Measurements from ENCODE around the gene SAMD7. TPM values are rescaled to one million over a fixed set of nuclear protein-coding genes. Genes with fewer than 3 reads are reported as not detected.

Gene SAMD7
- total RNA-seq, 1 donor from 2014 or later, result not detected

GRCh38 chr3:169867584-169868210, 43.7 kb upstream of the SAMD7 start:
- no peaks in the 10 kb centered on the region for H3K36me3 ChIP-seq (ENCODE audit: control insufficient read depth, insufficient read depth, low read length)
- H3K4me3 ChIP-seq (ENCODE audit: low read depth, low read length), result no peak overlapping the region
- TF ChIP-seq, protein P1, sequence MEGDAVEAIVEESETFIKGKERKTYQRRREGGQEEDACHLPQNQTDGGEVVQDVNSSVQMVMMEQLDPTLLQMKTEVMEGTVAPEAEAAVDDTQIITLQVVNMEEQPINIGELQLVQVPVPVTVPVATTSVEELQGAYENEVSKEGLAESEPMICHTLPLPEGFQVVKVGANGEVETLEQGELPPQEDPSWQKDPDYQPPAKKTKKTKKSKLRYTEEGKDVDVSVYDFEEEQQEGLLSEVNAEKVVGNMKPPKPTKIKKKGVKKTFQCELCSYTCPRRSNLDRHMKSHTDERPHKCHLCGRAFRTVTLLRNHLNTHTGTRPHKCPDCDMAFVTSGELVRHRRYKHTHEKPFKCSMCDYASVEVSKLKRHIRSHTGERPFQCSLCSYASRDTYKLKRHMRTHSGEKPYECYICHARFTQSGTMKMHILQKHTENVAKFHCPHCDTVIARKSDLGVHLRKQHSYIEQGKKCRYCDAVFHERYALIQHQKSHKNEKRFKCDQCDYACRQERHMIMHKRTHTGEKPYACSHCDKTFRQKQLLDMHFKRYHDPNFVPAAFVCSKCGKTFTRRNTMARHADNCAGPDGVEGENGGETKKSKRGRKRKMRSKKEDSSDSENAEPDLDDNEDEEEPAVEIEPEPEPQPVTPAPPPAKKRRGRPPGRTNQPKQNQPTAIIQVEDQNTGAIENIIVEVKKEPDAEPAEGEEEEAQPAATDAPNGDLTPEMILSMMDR (IDR thresholded peaks at IDR 0.05; ENCODE audit: insufficient read depth, low read length, severe bottlenecking), result no peak
- no peak for DNase-seq (ENCODE audit: low read depth)
- no peak for FAIRE-seq
- no peaks in the 10 kb centered on the region for H3K27me3 ChIP-seq (ENCODE audit: control insufficient read depth, insufficient read depth, low read length)

DNA sequence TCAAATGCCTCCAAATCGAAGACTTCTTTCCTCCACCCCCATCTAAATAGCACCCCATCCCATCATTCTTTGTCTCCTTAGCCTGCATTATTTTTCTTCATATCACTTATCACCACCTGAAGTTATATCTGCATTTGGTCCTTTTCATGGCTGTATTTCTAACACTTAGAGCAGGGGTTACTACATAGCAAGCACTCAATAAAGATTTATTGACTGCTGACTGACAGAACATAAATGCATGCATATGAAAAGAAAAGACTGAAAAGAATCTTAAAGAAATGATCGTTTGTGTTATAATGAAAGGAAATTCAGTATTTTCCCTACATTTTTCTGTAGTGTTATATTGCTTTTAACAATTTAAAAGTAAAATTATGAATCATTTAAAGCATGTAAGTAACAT, 43.0 kb upstream of the SAMD7 start:
- FAIRE-seq (no peak), DNase-seq (ENCODE audit: low read depth) (no peak)
- Histone ChIP-seq H3K36me3 (ENCODE audit: control insufficient read depth, insufficient read depth, low read length) (no peaks in the 10 kb centered on the region), H3K27me3 (ENCODE audit: control insufficient read depth, insufficient read depth, low read length) (no peaks in the 10 kb centered on the region), H3K4me3 (ENCODE audit: low read depth, low read length) (no peak overlapping the region)
- TF ChIP-seq, protein P1 (IDR thresholded peaks at IDR 0.05; ENCODE audit: insufficient read depth, low read length, severe bottlenecking), result no peak

DNA sequence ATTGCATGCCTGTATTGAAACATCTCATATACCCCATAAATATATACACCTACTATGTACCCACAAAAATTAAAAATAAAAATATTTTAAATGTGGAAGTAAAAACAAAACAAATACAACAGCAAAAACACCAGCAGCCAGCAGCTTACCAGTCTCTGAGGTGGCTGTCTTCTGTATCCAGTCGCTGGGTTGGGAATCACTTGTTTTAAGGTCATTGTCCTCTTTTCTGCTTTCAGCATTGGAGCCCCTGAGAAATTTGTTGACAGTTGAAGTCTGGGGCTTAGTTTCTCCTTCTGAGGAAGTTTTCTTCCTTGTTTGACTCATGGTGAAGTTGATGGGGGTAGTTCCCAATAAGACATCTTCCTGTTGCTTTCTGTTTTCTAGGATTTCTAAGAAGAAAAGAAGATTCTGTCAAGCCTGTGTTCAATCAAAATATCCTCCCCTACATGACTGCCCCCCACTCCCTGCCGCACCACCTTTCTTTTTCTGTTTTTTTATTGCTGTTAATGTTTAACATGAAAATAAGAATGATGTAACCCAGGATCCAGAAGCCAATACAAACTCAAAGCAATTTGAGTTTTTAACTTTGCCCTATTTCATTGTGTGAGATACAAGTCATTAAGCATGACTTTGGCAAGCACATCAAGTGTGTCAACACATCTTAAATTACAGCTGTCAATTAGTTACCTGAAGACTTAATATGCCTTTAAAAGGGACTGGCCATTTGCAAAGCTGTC, 41.7 kb upstream of the SAMD7 start, which contains the start of gene LRRC31:
Gene LRRC31, minus strand, starts transcription at position 452 of the 737 bp plus-strand sequence. Its CDS starts 128 bp downstream, at position 324.
- Histone ChIP-seq H3K4me3 (ENCODE audit: low read depth, low read length) (no peak within 1 kb of the TSS), H3K27me3 (ENCODE audit: control insufficient read depth, insufficient read depth, low read length) (no peaks in the 10 kb centered on the region), H3K36me3 (ENCODE audit: control insufficient read depth, insufficient read depth, low read length) (no peaks in the 10 kb centered on the region)
- no peak for FAIRE-seq
- TF ChIP-seq, protein P1 (IDR thresholded peaks at IDR 0.05; ENCODE audit: insufficient read depth, low read length, severe bottlenecking), result no peak
- DNase-seq (ENCODE audit: low read depth), result no peak

GRCh38 chr3:169871129-169871886, 40.1 kb upstream of the SAMD7 start:
- TF ChIP-seq, protein P1 (IDR thresholded peaks at IDR 0.05; ENCODE audit: insufficient read depth, low read length, severe bottlenecking), result no peak
- no peak overlapping the region for H3K4me3 ChIP-seq (ENCODE audit: low read depth, low read length)
- DNase-seq (ENCODE audit: low read depth) (peak; percentile 52), FAIRE-seq (no peak)
- no peaks in the 10 kb centered on the region for H3K27me3 ChIP-seq (ENCODE audit: control insufficient read depth, insufficient read depth, low read length)
- no peaks in the 10 kb centered on the region for H3K36me3 ChIP-seq (ENCODE audit: control insufficient read depth, insufficient read depth, low read length)

- H3K4me3 ChIP-seq (ENCODE audit: low read depth, low read length), result no peak overlapping the region
- FAIRE-seq (no peak), DNase-seq (ENCODE audit: low read depth) (no peak)
- TF ChIP-seq, protein P1 (IDR thresholded peaks at IDR 0.05; ENCODE audit: insufficient read depth, low read length, severe bottlenecking), result no peak
- H3K27me3 ChIP-seq (ENCODE audit: control insufficient read depth, insufficient read depth, low read length), result no peaks in the 10 kb centered on the region
- H3K36me3 ChIP-seq (ENCODE audit: control insufficient read depth, insufficient read depth, low read length), result no peaks in the 10 kb centered on the region
Observed at GRCh38 chr3:169879013-169879557, 32.3 kb upstream of the SAMD7 start.

All from bronchial epithelial cell (primary cell).